NCI-H1092 treated with DMSO at 0.1 percent for 48 hours (cell line): ENCODE data around the gene DBP.
"Not testable (repeated sequence)": the region's sequence is repeated elsewhere in the genome, so short reads cannot be mapped to it uniquely, and the experiment has no call there.

ENCODE experiments used
- DNase-seq: peaks from one replicate; lab custom pipeline; 2025; lab: John Stamatoyannopoulos, UW

Gene DBP

DNA sequence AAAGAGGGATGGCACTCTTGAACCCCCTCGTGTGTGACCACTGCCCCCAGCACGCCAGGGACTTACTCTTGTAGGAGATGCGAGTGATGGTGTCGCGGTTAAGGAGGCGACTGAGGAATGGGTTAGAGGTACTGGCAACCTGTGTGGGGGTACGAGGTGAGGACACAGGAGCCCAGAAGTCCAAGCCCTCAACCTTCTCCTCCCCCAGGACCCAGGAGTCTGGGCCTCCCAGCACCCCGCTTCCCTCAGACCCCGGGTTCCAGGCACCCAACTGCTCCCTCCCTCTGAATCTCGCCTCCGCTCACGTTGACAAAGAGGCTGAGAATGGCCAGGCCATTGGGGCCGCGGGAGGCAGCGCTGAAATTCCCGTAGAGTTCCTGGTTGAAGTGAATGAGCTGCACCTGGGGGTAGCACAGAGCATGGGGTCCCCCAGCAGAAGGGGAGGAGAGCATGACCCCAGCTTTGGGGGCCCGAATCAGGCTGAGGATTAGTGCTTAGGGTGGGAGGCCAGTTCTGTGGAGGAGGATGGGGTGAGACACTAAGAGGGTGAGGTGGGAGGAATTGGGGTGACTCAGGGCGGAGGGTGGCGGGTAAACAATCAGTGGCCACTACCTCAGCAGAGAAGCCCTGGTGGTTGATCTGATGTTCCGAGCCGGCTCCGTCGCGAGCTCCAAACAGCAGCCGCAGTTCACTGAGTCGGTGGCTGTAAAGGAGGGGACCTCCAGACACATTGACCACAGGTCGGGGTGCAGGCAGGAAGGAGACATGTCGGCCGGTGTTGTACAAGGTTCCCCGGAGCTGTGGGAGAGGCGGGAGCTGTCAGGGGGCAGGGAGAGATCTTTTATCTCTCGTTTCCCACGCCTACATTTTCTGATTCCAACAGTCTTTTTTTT, 2.5 kb upstream of the DBP start:
- DNase-seq = no peak

- DNase-seq = no peak
These were observed 1.7 kb upstream of the DBP start for GRCh38 chr19:48638831-48639381.

GRCh38 chr19:48637948-48638830, 1.0 kb upstream of the DBP start:
- DNase-seq = peak; percentile 86

GRCh38 chr19:48637449-48637947, 319 bp upstream of the DBP start:
- DNase-seq = peak; percentile 94

DNA sequence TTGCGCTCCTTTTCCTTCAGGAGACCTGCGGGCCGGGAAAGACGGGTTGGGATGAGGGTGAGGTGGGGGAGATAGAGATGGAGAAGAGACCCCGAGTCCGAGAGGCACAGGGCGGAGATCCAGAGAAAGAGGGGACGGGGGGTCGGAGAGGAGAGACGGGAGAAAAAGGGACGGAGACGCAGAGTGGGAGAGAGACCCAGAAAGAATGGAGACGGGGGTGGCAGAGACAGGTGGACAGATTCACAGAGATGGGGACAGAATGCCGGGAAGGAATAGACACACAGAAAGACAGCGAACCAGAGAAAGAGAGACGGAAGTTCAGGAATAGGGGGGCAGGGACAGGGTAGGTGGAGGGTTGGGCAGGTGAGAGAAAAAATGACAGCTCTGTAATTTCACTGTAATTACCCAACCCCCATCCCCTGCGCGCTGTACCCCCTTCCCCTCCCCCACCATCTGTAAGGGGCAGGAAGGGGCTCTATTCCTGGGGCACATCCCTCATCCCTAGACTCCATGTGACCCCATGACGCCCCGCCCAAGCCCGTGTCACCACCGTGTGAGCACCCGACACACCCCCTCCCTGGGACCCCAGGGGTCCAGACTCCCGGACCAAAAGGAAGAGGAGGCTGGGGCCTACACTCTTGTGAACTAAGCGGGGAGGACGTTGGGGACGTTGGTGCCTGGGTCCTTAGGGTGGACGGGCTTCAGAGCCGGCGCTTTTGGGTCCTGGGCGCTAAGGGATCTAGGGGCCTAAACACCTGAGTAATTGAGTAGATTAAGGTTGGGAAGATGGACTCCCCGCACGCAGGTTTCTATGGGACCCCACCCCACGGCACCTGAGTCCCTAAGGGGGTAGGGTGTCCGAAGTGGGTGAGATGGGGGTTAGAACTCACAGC, 967 bp downstream of the DBP start:
- DNase-seq = peak; percentile 9

DNA sequence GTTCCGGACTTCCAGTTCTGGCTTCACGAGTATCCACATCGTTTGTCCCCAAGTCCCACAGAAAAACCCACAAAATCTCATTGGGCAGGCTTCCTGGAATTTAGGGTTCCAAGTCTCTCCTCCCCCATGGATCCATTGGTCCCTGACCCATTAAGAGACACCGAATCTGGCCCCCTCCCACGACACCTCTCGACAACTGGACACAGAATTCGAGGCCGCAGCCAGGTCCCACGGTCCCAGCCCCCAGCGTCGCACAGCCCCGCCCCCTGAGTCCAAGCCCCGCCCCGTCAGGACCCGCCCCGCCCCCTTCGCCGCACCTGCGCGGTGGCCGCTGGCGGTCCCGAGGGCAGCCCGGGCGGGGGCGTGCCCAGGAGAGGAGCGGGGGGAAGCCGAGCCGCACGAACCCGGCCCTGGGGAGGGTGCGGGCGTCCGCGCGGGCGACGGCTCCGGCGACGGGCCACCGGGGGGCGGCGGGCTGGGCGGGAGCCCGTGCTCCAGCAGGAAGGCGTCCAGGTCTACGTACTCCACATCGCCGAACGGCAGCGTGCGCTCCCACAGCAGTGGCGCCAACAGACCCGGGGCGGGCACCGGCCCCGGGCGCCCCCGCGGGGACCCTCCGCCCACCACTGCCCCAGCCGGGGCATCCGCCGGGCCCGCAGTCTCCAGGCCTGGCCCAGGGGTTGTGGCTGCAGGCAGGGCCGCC, 1.8 kb downstream of the DBP start:
- DNase-seq = peak; percentile 58

DNA sequence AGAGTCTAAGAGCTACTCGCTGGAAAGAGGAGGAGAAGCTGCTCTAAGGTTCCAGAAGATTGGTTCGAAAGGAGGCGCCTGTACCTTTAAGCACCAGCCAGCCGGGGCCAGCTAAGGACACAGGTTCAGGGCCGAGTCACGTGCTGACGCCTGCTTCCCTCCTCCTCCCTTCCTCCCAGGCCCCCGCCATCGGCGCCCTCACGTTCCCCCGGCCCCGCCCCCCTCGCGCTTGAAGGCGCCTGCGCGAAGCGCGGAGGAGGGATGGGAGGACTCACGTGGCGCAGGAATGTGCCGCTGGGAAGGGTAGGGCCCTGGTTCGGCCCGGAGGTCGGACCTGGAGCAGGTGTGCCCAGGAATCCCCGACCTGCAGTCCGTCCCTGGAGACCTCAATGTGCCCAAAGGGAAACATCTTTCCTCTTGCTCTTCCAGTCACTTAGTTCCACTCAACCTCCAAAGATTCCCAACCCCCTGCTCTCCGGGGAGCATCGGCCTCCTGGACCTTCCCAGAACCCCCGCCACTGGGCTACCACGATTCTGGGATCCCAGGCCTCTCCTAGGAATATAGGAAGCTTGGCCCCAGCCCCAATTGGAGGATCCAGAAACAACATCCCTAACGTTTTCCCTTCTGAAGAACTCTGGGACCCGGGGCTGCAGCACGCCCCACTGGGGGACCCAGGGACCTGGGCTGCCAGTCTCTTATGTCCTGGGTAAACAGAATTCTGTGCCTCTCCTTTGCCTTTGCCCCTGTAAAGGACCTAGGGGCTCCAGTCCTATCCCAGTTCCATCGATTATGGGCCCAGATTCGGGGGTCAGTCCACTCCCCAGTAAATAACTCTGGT, 2.5 kb downstream of the DBP start:
- peak; percentile 90 for DNase-seq

DNA sequence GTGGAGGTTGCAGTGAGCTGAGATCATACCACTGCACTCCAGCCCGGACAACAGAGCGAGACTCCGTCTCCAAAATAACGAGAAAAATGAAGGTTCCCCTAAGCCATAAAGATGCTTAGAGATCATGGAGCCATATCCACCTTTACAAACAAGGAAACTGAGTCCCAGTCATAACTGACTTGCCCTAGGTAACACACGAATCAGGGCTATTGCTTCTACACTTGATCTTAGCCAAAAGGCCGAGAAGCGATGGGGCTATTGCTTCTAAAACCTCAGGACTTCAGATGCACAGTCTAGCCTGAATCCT, 3.2 kb downstream of the DBP start:
- DNase-seq = no peak

DNA sequence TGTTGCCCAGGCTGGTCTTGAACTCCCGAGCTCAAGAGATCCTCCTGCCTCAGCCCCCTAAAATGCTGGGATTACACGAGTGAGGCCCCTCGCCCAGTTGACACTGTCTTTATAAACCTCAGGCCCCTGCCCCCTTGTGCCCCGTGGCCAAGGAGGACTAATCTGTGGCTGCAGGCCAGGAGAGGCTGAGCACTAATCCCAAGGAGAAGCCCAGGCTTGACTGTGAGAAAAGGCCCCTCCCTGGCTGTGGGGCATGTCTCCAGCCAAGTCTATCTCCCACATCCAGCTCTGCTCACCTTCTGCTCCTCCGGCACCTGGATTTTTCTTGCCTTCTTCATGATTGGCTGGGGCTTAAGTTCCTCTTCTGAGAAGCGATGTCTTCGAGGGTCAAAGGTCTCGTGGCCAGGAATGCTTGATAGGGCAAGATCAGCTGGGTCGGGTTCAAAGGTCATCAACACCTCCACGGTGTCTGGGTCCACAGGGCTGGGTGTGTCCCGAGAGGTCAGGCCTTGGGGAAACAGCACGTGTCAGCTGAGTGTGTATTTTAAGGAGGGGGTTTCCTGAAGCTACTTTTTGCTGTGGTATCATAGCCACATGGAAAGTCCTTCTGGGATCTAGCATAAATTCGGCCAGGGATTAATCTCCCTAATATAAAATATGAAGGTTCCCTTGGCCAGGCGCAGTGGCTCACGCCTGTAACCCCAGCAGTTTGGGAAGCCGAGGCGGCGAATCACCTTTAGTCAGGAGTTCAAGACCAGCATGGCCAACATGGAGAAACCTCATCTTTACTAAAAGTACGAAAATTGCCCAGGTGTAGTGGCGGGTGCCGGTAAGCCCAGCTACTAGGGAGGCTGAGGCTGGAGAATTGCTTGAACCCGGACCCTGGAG, 3.8 kb downstream of the DBP start:
- DNase-seq = no peak

- no peak for DNase-seq
These were observed 4.5 kb downstream of the DBP start for GRCh38 chr19:48632692-48633147.

DNA sequence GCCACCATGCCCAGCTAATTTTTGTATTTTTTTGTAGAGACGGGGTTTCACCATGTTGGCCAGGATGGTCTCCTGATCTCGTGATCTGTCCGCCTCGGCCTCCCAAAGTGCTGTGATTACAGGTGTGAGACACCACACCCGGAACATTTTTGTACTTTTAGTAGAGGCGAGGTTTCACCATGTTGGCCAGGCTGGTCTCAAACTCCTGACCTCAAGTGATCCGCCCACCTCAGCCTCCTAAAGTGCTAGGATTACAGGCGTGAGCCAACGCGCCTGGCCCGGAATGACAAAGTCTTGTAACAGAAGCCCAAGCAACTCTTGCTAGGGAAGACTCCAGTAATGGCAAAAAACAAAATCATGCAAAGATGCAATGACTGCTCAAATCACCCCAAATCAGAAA, 4.9 kb downstream of the DBP start:
- not testable (repeated sequence) for DNase-seq

DNA sequence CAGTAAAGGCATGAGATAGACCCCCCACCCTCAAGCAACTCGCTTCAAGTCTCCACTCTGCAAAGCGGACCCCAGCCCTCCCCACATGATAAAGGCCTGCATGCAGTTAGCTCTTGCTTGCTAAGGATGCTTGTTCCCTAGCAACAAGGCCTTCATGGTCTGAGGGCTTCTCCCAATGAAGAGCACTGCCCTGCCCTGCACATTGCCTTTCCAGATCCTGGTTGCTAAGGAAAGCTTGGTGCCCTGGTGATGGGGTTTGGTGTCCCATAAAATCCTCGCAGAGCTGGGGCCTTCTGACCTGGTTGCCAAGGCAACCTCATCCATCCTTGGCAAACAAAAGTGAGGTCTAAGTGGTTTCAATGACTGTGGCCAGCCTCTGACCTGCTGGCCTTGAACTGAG, 6.0 kb downstream of the DBP start:
- no peak for DNase-seq

DNA sequence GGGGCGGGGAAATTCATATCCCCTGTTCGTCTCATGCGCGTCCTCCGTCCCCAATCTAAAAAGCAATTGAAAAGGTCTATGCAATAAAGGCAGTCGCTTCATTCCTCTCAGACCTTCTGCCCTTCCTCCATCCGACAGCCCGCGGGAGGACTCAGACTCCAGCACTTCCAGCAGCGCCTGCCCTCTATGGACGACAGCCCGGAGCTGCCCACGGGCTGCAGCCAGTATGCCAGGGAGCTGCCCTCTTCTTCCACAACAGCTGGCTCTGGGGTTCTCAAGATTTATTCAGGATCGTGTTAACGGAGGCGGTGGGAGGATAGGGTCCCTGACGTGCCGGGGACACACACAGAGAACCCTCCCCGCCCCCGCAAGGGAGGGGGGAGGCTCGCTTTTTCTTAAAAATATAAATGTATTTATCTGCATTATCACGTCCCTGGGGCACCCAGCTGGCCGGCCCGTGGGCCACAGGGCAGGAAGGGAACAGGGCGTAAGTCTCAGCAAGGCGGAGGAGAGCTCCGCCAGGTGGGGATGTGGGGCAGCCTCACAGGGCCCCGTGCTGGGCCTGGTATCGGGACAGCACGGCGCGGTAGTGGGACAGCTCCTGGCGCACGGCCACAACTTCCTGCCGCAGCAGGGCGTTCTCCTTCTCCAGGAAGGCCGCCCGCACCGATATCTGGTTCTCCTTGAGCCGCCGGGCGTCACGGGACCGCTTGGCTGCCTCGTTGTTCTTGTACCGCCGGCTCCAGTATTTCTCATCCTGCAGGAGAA, 6.7 kb downstream of the DBP start:
- DNase-seq = no peak

DNA sequence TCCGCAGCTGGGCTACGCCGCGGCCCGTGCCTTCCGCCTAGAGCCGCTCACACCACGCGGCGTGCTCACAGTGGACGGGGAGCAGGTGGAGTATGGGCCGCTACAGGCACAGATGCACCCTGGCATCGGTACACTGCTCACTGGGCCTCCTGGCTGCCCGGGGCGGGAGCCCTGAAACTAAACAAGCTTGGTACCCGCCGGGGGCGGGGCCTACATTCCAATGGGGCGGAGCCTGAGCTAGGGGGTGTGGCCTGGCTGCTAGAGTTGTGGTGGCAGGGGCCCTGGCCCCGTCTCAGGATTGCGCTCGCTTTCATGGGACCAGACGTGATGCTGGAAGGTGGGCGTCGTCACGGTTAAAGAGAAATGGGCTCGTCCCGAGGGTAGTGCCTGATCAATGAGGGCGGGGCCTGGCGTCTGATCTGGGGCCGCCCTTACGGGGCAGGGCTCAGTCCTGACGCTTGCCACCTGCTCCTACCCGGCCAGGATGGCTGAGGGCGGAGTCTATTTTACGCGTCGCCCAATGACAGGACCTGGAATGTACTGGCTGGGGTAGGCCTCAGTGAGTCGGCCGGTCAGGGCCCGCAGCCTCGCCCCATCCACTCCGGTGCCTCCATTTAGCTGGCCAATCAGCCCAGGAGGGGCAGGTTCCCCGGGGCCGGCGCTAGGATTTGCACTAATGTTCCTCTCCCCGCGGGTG, 7.4 kb downstream of the DBP start:
- no peak for DNase-seq

- DNase-seq = no peak
These were observed 7.9 kb downstream of the DBP start for GRCh38 chr19:48629297-48629598.

- DNase-seq = no peak
These were observed 8.5 kb downstream of the DBP start for GRCh38 chr19:48628486-48629296.

DNA sequence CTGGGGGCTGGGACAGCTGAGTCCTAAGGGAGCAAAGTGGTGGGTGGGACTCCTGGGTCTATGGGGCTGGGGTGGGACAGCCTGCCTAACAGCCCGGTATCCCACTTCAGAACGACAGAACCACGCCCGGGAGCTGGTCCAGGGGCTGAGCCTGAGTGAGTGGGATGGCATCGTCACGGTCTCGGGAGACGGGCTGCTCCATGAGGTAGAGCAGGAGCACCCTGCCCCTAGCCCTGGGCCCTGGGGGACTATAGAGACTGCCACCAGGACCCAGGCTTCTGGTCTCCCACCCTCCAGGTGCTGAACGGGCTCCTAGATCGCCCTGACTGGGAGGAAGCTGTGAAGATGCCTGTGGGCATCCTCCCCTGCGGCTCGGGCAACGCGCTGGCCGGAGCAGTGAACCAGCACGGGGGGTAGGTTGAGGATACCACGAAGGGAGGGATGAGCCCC, 9.3 kb downstream of the DBP start:
- no peak for DNase-seq
